NCI-H1092 treated with DMSO at 0.1 percent for 48 hours (cell line): Measurements from ENCODE around the gene ZNF554.

Experiments used
- DNase-seq: peaks from one replicate; lab custom pipeline; 2025; lab: John Stamatoyannopoulos, UW

ZNF554 gene

DNA sequence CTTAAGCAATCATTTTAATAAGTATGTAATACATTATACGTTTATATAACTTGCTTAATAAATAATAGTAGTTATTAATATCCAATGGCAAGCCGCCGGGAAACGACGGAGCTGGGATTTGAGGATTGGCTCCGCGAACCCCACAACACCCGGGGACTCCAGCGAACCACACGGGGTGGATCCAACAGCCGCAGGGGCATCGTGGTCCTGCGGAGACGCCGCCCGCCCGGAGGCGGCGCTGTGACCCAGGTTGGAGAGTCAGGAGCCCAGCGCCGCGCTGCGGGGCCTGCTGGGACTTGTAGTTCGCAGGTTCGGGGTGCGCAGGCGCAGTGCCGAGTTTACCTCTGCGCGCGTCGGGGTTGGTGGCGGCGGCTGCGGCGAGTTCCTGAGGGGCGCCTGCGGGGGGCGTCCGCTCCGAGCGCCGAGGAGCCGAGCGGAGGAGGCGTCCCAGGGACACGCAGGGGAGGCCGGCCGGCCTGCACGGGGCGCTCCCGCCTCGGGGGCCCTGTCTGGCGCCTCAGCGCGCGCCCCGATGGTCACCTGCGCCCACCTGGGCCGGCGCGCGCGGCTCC is at the start of gene ZNF554:
Gene ZNF554, plus strand, starts transcription at position 329 of the 572 bp plus-strand sequence. Its CDS starts 204 bp downstream, at position 533.
- DNase-seq = peak; percentile 96

DNA sequence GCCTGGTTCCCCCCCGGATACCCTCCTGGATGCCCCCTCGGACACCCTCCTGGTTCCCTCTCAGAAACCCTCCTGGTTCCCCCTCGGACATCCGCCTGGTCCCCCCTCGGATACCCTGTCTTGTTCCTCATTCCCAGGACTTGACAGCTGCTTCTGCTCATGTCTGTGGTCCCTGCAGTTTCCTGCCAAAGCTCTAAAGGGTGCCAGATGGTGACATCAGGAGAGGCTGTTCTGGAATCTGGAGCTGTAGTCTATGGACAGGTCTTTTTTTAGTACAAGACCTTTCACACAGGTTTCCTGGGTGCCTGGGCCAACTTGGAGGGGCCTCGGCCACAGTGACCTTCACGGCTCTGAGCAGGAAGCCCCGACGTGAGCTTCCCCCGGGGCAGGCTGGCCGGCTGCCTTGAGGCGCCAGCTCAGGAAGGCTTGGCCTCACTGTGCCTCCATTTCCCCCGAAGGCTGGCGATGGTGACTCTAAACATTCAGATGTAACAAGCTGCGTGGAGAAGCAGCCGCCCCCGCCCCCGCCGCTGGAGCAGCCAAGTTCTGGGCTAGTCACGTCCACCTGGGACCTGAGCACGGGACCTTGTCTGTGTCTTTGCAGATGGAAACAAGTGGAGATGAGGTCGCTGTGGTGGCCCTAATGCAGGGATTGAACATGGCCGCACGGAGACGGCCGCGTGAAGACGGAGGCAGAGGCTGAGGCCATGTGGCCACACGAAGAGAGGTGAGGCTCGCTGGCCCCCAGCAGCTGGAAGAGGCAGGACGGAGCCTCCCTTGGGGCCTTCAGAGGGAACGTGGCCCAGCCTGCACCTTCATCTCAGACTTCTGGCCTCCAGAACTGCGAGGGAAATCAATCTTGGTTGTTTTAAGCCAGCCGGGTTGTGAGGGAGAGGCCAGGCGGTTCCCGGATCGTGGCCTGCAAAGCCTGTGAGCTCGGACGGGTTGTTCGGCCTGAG is 49.3 kb upstream of the ZNF554 start:
- DNase-seq = no peak

DNA sequence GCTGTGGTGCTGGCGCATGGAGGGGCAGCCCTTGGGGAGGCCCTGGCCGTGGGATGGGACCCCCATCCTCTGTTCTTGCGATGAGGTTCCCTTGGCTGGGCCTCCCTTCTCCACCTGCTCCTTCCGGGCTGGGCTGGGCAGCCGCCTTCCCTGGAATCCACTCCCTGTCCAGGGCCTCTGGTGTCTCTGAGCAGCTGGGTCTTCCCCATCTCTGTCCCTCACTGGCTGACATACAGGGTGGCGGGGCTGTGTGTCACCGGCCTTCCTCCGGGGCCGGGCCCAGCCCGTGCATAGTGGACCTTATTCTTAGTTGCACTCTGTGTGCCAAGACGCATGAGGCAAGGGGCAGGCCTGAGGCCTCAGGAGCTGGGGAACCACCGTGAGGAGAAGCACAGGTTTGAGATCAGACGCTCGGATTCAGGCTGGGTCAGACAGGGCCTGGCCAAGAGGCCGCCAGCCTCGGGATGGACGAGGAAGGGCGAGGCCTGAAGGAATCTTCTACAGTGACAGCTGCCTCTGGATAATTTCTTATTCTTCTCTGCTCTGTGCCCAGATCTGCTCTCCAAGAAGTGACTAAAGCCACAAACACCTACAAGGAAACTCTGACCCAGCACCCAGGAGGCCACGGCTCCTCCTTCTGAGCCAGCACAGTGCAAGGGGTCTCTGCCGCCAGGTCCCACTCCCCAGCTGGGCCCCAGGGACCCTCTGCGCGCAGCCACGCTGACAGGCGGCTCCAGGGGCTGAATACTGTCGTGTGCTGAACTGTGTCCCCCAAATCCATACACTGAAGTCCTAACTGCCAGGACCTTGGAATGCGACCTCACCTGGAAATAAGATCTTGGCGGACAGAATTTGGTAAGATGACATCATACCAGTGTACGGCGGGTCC is 47.6 kb upstream of the ZNF554 start:
- DNase-seq = no peak

DNA sequence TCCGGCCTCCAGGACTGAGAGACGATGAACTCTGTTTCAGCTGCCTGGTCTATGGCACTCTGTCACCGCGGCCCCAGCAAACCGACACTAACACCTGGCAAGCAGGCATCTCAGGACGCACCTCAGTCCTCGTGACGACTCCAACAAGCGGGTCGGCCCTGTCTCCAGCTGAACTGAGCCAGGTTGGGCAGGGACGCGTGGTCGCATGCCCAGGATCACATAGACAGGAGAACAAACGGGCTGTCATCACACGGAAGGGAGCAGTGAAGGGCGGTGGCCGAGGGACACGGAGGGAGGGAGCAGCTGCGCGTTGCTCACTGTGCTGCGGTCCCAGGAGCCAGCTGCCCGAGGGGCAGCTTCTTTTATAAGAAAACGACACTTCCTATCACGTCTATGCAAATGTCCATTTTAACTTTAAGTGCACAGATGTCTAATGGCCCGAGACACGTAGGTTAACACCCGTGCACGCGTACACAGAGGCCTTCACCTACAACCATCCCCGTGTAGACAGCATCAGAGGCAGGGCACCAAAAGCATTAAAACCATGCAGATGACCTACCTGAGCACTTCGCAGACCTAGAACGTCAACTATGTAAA is 45.5 kb upstream of the ZNF554 start:
- DNase-seq = no peak

DNA sequence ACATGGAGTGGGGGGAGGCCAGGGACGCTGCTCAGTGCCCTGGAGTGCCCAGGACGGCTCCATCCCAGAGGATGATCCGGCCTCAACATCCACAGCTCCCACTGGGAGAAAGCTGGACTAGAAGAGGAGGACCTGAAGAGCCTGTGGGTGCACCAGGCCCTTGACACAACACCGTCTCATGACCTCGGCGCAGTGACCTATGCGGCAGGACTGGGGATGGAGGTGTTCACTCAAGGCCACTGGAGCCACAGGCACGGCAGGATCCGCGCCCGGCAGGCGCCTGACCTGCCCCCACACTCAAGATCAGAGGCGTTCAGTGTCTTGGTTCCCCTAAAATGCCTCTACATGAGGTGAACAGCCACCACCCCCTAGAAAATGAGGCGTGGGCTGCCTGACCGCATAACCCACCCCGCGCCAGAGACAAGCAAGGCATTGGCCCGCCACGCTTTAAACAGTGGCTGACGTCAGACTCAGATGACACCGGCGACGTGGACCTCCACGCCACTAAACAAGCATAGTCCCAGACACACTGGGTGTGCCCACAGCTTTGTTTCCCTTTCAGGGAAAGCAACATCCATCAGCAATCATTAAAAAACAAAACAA is 44.6 kb upstream of the ZNF554 start:
- DNase-seq = no peak

DNA sequence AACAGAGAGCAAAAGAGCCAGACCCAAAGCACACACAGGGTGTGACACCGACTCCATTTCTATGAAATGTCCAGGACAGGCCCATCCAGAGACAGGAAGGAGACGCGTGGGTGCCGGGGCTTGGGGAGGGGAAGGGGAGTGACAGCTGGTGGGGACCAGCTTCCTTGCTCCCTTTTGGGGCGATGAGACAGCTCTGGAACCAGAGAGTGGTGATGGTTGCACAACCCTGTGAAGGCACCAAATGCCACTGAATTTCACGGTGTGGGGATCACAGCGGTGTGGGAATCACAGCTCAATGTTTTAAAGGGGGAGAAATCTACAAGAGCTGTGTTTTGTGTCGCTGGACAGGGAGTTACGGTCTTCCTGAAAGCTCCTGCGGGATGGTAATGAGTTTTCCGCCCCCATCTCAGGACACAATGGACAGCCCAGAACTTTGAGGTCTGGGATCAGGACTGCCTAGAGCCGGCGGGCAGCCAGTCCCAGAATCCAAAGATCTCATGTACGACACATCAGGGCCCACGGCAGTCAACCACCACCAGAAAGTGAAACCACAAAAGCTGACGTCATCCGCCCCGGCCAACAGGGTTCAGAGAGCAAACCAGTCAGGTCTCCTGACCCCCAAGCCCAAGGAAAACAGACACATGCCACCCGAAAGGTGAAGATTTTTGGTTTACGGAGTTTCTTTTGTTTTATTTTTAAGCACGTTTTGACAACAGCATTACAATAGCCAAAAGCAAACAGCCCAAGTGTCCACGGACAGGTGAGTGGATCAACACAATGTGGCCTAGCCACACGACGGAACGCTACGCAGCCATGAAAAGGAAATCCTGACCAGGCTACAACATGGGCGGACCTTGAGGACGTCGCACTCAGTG is 43.9 kb upstream of the ZNF554 start:
- no peak for DNase-seq

DNA sequence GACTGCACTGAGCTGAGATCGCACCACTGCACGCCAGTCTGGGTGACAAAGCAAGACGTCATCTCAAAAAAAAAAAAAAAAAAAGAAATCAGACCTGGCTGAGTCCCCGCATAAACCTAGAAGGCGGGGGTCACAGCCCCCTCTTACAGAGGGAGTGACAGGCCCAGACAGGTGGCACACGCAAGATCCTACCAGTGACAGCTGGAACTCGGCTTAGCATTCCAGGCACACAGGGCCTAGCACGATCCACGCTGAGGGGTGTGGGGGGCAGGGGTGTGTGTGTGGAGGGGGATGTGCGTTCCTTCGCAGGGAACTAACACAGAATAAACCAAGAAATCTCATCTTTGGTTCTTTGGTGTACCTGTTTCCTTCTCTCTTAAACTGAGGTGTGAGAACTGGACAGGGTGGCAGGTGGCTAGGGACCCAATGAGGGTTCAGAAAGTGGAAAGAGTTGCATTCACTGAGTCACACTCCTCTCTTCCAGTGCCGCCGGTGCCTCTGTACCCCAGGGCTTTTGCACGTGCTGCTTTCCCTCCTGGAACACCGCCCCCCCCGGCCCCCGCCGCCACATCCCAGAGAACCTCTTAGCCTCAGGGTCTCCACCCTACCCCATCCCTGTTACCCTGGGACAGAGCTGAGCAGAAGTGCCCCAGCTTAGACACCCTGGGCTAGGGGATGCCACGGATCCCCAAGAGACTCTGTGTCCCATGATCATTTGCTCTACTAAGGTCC is 41.5 kb upstream of the ZNF554 start:
- no peak for DNase-seq

DNA sequence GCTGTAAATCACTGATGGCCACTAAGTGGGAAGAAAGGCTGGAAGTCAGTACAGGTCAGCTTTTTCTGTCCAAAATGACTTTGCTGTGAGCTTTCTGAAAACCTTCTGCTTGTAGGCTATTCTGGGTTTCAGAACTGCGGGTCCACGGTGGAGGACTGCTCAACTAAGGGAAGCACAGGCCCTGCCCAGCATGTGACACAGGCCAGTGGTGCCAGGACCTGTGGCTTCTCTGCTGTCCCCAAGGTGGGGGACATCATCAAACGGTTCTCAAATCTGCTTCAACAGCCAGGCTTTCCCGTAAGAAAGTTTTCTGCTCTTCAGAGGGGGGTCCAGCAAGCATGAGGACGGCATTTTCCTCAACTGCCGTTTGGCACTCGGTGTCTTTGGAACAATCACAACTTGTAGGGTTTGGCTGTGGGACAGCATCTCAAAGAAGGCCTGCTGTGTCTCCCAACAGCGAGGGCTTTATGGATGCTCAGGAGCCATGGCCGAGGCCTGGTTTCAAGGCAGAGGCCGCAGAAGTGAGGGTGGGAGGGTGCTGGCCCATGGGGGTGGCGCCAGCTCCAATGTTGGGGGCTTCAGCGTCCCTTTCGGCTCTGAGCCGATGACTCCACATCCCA is 40.4 kb upstream of the ZNF554 start:
- no peak for DNase-seq

DNA sequence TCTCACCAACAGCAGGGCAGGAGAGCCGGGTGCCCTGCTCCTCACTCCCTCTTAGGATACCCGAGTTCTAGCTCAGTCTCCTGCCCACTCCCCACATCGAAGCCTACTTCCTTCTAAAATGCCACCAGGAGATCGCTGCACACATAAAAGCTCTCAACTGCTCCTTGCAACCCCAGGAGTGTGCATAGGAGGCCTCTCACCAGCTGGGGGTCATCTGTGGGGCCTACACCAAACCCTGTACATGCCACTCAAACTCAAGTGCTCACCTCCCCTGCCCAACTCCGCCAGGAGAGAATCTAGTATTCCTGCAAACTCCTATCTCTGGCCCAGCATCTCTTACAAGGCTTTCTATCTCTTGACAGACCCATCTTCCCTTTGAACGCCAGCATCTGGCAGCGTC is 39.4 kb upstream of the ZNF554 start:
- no peak for DNase-seq

DNA sequence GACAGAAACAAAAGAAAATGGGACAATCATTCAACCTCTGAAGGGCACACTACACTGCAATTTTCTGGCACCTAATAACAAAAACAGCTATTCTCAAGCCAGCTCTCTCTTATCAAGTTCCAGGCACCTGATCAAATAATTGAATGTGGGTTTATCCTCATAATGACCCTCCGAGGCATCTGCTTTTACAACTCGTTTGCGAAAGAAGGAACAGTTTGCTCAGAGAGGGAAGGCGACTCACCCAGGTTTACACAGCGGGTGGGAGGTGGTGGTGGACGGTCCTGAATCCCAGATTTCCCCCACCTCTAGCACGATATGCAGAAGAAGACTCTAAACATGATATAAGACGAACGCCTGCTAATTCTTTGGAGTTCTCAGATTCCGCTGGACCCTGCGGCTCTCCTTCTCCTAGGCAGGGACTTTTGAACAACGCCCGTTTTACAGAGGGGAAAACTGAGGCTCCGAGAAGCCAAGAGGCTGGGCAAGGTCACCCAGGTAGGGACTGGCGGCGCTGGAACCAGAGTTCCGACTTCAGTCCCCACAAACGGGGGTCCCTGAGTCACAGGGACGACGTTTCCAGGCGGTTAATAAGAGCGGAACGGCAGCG is 37.2 kb upstream of the ZNF554 start:
- no peak for DNase-seq

DNA sequence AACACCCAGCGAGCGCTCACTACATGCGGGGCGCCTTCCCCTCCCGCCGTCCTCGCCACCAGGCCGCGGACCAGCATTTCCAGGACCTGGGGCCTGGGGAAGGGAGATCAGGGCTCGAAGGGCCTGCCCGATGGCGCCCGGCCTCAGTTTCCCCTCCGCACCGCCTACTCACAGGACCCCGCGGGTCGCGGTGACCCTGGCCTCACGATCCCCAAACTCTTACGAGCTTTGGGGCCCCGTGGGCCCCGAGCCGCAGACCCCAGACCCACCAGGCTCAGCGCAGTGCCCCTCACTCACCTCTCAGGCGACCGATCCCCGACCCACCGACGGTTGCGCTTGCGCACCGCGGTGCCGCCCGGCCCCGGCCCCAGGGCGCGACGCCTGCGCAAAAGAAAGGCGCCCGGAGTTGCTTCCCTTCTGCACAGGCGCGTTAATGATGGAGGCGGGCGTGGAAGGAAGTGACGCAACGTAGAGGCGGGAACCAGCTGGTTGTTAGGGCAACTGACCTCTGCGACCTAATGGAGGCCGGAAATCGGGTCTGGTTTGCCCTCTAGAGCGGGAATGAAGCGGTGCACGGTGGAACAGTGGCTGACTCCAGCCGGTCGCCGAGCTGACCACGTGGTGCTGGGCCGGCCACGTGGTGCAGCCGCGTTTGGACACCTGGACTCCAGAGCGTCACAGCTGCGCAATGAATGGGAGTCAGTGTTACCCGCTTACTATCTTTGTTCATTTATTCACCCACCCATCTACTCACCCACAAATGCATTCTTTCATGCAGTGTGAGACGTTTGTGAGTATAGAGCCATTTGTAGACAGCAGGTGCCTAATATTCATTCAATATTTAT is 36.5 kb upstream of the ZNF554 start, which contains the start of gene SGTA:
Gene SGTA, minus strand, starts transcription at position 338 of the 845 bp plus-strand sequence. CDS start 14,205 bp downstream, outside the sequence.
- DNase-seq = peak; percentile 99

DNA sequence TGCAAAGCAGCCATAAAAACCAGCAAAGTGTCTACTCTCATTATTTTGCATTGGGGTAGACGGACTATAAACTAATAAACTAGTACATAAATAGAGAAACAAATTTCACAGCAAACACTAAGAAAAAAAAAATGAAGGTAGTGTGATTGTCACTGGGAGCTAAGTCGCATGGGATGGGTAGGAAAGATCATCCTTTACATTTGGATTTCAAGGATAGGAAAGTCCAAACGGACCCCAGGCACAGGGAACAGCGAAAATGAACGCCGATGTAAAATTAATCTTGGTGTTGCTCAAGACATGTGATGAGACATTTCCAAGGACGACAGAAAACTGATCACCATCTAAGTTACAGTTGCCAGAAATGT is 35.9 kb upstream of the ZNF554 start:
- DNase-seq = no peak

DNA sequence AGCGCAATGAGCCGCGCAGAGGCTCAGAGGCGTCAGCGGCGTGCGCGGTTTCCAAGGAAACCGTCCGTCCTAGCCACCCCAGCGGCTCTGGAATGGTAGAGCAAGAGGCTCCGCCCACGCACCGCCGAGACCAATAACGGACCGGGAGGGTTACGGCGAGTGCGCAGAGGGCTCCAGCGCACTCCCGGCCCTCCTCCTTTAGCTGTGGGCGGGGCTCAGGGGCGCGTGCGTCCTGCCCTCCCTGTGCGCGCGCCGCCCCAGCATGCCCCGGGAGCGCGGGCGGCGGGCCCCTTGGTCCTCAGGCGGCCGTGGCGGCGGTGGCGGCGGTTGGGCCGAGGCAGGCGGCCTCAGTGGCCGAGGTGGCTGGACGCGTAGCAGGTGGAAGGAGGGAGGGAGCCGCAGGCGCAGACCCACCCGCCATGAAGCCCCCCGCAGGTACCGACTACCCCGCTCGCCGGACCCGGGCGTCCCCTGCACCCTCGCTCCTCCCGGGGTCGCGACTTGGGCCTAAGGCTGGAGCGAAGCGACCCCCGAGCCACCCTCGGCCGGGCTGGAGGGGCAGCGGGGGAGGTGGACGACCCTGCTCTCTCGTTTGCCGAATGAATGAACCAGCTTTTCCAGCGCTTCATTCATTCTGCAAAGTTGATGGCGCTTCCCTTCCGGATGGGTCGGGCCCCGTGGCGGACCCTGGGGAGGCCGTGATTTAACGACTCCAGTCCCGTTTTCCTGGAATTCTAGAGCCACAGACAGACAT is 34.2 kb upstream of the ZNF554 start, which contains the start of gene THOP1:
Gene THOP1, plus strand, starts transcription at position 260 of the 754 bp plus-strand sequence. Its CDS starts 160 bp downstream, at position 420.
- peak; percentile 99 for DNase-seq

DNA sequence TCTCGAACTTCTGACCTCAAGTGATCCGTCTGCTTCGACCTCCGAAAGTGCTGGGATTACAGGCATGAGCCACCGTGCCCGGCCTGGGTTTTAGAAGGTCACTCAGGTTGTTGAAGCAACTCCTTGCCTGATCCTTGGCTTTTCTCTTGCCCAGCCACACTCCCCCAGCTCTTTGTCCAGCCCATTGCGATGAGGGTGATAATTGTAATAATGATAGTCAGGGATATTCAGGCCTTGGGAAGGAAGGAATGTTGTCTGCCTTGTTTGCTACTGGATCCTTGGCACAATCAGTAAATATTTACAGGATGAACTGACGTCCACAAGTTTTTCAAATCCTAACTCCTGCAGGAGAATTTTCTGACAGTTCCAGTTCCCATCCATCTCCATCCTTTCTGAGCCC is 32.6 kb upstream of the ZNF554 start:
- DNase-seq = no peak

DNA sequence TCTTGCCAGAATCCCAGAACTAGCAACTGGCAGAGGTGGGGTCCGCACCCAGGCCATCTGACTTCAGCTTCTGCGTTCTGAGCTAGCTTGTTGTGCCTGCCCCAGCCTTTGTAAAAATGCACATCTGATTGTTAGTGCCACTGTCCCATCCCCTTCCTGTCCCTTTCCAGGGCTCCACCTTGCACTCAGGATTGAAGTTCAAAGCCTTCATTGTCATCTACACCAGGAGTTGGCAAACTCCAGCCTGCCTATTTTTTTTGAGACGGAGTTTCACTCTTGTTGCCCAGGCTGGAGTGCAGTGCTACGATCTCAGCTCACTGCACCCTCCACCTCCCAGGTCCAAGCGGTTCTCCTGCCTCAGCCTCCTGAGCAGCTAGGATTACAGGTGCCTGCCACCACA is 31.4 kb upstream of the ZNF554 start:
- no peak for DNase-seq

DNA sequence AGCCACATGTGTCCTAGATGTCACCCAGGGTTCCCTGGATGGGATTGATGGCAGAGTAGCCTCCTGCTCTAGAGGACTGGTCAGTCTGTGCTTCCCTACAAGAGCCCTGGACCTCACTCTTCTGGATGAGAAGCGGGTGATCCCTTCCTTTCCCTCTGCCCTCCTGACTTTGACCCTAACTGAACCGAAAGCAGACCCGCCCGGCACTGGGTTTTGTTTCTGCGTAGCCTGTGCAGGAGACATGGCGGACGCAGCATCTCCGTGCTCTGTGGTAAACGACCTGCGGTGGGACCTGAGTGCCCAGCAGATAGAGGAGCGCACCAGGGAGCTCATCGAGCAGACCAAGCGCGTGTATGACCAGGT is 29.5 kb upstream of the ZNF554 start:
- no peak for DNase-seq
